HG03025 (cell line): ENCODE results near the gene RCAN1.
"Not testable (repeated sequence)": the region's sequence is repeated elsewhere in the genome, so short reads cannot be mapped to it uniquely, and the experiment has no call there.

Experiments
- ATAC-seq: cut with Tn5 transposase; IDR thresholded peaks from one replicate; pipeline ENCODE4 v1.9.1; 2021; ENCODE audit warnings: mild to moderate bottlenecking, moderate library complexity; ENCODE audit not compliant: unreplicated experiment, low FRiP score

The RCAN1 gene

GRCh38 chr21:34571994-34572393, 42.9 kb downstream of the RCAN1 start:
- no peak for ATAC-seq

- no peak for ATAC-seq
Observed at GRCh38 chr21:34570313-34570712, 44.6 kb downstream of the RCAN1 start.

- ATAC-seq = no peak
Observed at GRCh38 chr21:34569381-34569979, 45.4 kb downstream of the RCAN1 start.

GRCh38 chr21:34568801-34569200, 46.1 kb downstream of the RCAN1 start:
- not testable (repeated sequence) for ATAC-seq

- no peak for ATAC-seq
Observed at GRCh38 chr21:34567604-34568155, 47.2 kb downstream of the RCAN1 start.

- no peak for ATAC-seq
Observed at GRCh38 chr21:34565238-34565637, 49.7 kb downstream of the RCAN1 start.

GRCh38 chr21:34563370-34563769, 51.5 kb downstream of the RCAN1 start:
- ATAC-seq = not testable (repeated sequence)

GRCh38 chr21:34561806-34562205, 53.1 kb downstream of the RCAN1 start:
- no peak for ATAC-seq

GRCh38 chr21:34560609-34561008, 54.3 kb downstream of the RCAN1 start:
- no peak for ATAC-seq

- ATAC-seq = no peak
Observed at GRCh38 chr21:34560021-34560420, 54.9 kb downstream of the RCAN1 start.

GRCh38 chr21:34559089-34559631, 55.8 kb downstream of the RCAN1 start:
- ATAC-seq = no peak

GRCh38 chr21:34558166-34558565, 56.7 kb downstream of the RCAN1 start:
- no peak for ATAC-seq

- no peak for ATAC-seq
Observed at GRCh38 chr21:34557261-34557660, 57.7 kb downstream of the RCAN1 start.

GRCh38 chr21:34554670-34555069, 60.2 kb downstream of the RCAN1 start:
- not testable (repeated sequence) for ATAC-seq

GRCh38 chr21:34554227-34554626, 60.7 kb downstream of the RCAN1 start:
- ATAC-seq = no peak

- ATAC-seq = no peak
Observed at GRCh38 chr21:34553151-34553952, 61.6 kb downstream of the RCAN1 start.

GRCh38 chr21:34552360-34553098, 62.4 kb downstream of the RCAN1 start:
- no peak for ATAC-seq

GRCh38 chr21:34550182-34550799, 64.6 kb downstream of the RCAN1 start:
- ATAC-seq = no peak

GRCh38 chr21:34548781-34549376, 66.0 kb downstream of the RCAN1 start:
- no peak for ATAC-seq

- no peak for ATAC-seq
Observed at GRCh38 chr21:34546542-34546941, 68.4 kb downstream of the RCAN1 start.
